NCI-H2227 (cell line): Measurements from ENCODE around the gene RGS7.

ENCODE experiments used
- DNase-seq: peaks from one replicate; lab custom pipeline; 2025; ENCODE audit not compliant: unreplicated experiment; lab: John Stamatoyannopoulos, UW

Gene RGS7

DNA sequence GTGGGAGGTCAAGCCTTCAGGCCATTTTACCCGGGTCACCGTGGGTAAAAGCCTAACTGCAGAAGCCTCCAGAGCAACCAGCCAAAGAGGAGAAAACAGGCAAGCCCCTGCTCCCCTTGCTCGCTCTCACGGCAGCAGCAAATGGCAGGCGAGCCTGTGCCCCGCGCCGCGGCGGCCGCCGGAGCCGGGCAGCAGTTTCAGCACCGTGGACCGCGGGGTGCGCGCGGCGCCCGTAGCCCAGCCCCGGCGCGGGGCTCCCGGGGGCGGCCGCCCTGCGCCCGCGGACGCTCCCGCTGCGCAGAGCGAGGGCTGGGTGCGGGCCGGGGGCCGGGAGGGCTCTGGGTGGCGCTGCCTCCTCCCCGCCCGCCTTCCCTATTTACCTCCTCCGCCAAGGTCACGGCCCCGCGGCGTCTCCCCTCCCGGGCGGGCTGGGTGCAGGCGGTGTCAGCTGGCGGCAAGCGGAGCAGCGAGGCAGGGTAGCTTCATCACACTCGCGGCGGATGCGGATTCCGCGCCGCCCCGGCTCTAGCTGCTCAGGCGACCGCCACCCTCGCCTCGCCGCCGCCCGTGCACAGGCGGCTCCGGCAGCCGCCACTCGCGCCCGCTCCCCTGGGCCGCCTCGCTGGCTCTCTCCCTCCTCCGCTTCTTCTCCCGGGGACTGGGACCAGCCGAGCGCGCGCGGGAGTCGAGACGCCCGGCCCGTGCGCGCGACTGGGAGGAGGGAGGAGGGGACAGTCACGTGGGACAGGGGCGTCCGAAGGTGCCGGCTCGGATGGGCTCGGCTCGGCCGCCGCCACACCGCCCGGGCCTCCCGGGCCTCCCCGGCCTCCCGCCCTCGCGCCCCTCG lies at the start of gene RGS7:
Gene RGS7, minus strand, starts transcription at position 687 of the 847 bp plus-strand sequence.
- peak; percentile 83 for DNase-seq

DNA sequence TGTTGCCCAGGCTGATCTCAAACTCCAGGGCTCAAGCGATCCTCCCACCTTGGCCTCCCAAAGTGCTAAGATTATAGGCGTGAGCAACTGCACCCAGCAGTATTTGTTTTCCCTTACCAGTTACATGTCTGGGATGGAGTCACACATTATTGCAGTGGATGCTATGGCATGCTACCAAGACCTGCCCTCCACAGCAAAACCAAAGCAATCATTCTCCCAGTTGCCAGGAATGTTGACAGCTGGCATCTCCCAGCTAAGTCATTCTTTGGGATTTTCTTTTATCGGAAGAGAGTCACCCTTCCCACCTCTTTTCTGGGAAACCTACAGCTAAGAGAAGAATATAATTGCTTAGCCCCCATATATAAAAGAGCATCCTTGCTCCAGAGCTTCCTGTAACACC lies 49.4 kb upstream of the RGS7 start:
- no peak for DNase-seq

DNA sequence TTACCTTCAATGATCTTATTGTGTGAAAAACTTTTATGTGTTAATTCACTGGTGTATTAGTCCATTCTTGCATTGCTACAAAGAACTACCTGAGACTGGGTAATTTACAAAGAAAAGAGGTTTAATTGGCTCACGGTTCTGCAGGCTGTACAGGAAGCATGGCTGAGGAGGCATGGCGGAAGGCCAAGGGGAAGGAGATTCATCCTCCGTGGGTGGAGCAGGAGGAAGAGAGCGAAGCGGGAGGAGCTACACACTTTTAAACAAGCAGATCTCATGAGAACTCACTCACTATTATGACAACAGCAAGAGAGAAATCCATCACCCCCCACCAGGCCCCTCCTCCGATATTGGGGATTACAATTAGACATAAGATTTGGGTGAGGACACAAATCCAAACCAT lies 44.2 kb upstream of the RGS7 start:
- DNase-seq, result no peak

DNA sequence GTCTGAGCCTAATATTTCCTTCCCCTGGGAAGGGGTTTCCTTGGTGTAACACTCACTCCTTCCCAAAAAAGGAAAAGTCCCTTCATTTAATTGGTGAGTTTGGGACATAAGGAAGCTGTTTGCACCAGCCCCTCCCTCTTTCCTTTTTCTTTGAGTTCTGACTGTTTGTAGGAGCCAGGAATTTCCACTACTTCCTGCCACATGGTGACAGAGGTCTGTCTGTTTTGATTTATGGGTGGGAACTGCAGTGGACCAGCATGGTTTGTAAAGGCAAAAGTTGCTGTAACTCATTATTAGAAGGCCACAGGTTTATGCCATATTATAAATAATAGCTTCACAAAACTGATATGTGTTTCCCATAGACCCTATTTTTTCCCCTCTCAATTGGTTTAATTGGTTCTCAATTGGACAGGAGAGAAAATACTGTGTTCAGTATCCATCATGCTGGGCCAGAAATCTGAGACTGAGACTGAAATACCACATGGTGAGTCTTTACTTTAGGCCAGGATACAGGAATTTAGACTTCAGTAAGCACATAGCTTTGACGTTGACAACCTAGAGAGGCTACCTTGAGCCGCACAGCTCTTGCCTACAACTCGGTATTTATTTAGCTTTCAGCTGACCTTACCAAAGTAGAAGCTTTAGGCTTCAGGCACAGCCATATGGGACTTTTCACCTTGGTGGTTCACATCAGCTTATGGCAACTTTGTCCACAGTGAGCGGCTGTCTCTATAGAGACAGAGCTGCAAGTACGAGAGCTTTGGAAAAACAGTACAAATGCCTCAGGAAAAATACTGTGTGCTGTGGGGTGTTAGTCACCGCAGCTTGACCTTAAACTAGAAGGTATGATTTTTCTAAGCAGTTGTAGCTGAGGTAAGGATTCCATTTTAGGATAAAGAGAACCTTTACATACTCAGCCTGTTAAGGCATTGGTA lies 40.0 kb upstream of the RGS7 start:
- DNase-seq, result no peak

DNA sequence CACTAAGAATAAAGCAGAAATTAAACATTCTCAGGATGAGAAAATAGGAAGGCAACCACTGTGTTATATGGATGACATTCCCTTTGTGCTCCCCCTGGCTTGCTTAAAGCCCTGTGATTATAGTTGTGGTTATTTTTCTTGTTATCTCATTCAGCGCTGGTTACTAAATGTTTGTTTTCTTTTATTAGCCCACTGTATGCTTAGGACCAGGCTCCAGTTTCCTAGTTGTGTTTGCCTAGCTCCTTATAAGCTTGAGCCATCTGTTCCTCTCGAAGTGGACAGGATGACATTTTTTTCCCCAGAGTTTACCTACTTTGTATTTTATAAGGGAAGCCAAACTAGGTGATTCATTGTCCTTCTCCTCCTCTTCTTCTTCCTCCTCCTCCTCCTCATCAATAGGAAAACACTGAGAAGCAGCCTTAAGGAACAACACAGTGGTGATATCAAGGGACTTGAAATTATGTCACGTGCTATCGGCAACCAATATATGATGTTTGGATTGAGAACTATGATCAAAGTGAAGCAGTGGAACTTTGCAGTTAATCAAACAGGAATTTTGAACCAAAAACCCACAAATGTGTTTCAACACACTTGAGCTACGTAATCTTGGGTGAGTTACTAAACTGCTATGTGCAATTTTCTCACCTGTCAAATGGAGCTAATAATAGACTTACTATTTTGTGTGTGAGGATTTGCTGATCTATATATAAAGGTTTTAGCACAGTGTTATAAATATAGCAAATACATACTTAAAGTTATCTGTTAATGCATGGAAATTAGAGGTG lies 35.1 kb upstream of the RGS7 start:
- DNase-seq, result no peak

DNA sequence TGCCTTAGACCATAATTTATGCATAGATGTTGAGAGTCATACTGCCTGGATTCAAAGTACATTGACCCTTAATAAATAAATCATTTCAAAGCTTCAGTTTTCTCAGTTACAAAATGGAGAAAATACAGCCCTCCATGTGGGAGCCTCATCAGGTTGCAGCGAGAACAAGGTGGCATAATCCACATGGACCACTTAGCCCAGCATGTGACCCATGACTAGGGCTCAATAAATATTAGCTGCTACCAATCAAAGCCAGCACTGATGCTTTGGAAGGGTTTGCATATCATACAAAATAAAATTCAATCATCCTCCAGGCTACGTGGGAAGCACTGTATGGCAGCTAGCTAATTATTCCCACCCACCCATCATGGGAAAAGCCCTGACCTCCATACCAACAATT lies 33.5 kb upstream of the RGS7 start:
- DNase-seq, result no peak

DNA sequence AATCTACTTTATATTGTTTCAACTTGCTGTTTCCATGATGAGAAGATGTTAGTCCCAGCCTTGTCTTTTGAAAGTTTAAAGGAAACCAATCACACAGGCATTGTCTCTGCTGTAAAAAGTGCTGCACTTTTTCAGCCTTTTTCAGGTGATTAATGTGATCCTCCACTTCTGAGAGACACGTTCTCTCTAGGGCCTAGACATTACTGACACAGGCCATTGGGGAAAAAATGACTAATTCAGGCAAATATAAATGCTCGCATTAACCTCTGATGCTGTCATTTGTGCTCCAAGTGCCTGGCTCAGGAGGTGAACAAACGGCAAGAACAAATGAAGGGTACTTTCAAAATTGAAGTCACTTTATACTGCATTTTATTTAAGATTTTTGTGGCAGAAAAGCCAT lies 32.4 kb upstream of the RGS7 start:
- no peak for DNase-seq

DNA sequence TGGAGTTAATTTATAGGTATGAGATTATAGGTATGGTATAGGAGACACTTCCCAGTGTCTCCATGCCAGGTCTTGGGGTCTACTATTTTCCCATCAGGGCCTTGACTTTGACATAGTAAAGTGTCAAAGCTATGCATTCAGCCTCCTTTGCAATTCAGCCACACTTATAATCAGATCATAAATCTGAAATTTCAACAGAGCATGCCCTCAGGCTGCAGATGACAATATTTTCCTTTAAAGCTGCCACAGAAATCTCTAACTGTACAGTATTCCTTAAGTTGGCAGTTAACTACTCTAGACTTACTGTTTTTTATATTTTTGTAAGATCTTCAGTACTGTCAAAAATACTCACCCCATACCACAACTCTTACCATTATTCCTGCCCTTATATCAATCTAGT lies 30.2 kb upstream of the RGS7 start:
- DNase-seq, result no peak

DNA sequence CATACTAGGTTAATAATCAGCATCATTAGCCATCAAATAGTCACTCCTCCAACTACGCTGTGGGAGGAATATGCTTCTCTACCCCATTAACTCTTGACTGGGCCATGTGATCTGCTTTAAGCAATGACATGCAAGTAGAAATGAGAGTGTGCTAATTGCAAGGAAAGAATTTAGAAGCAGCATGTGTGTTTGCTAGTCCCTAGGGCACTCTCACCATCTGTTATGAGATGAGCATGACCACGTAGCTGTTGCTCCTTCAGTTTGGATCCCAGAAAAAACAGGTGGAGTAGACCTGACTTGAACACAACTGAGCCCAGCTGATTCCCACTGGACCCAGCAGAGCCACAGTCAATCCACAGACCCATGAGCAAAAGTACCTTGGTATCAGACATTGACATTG lies 19.7 kb upstream of the RGS7 start:
- no peak for DNase-seq

DNA sequence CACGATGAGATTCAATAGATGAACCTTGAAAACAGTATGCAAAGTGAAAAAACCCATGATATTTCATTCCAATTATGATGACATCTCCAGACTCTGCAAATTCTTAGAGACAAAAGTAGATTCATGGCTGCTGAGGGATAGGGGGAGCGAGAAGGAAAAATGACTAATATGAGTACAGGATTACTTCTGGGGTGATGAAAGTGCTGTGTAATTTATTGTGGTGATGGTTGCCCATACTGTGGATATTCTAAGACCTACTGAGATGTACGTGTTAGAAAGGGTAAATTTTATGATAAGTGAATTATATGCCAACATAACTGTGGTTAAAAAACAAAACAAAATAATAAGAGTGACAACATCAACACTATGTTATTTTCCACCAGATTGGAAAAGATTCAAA lies 18.9 kb upstream of the RGS7 start:
- no peak for DNase-seq

DNA sequence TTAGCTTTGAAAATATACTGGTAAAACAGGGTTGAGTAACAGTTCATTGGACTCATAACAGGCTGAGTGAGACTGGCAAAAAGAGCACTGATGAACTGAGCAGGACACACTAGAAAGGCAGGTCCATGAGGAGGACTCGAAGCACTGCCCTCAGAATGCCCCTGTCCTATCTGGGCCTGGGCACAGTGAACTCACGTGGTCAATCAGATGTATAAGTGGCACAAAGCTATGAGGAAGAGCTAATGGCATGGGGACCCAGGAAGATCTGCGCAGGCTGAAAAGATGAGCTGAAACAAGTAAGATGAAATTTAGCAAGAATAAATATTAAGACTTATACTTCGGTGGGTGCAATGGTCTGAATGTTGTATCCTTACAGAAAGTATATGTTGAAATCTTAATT lies 9.2 kb upstream of the RGS7 start:
- no peak for DNase-seq

DNA sequence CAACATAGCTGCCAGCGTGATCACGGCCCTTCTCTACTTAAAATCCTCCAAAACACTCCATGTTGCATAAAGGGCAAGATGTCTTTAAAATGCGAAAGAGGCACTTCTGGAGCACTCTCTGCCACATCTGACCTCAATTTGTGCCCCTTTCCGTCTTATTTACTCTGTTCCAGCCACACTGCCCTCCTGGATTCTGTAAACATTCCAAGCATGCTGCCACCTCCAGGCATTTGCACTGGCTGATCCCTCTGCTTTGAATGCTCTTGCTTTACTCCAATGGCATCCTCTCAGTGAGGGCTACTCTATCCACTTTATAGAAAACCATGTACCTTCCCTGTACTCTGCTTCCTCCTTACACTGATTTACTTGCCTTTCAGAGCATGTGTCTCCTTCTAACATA lies 5.3 kb upstream of the RGS7 start:
- no peak for DNase-seq

DNA sequence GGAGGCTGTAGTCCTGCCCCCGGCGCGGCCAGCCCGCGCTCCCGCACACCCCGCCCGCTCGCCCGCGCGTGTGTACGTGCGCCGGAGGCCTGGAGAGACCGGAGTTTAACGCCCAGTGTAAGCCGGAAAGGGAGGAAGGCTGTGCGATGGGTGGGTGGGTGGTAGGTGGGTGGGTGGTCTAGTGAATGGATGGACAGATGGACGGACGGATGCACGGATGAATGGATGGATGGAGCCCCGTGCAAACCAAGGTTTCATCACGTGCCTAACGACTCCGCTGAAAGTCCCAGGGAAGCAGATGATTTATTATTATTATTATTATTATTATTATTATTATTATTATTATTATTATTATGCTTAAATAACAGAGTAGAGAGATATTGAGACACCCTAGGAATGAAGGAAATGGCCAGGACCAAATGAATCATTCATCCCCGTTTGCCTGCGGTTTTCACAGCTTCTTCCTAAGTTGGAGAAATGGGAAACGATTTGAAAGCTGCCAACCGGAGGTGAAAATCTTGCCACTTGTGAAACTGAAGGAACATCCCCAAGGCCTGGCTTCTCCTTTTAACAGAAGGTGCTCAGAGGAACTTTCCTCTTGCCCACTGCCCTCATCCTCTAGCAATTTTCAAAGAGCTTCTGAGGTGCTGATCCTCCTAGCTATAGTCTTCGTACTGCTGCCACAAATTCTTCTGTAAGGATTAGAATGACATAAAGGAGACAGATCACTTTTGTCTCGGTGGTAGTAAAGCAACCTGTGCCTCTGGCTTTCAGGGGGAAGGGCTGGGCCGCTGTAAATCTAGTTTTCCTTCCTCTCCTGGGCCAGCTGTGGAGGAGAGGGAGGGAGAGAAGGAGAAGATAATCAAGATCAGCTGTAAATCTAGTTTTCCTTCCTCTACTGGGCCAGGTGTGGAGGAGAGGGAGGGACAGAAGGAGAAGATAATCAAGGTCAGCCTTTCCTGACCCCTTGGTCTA lies 648 bp upstream of the RGS7 start:
- DNase-seq, result no peak

DNA sequence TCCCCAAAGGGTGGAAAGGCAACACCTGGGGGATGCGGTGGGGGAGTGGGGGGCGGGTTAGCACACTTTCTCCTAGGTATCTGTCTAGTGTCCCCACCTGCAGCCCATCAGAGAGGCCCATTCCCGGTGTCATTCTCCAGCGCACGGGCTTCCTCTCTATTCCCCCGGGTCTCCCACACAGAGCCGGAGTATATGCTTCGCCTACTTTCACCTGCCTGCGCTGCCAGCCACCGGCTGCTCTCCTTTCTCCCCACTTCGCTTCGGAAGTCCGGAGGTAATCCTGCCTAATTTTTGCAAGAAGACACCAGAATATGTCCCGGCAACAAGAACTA lies 852 bp downstream of the RGS7 start:
- DNase-seq, result no peak

DNA sequence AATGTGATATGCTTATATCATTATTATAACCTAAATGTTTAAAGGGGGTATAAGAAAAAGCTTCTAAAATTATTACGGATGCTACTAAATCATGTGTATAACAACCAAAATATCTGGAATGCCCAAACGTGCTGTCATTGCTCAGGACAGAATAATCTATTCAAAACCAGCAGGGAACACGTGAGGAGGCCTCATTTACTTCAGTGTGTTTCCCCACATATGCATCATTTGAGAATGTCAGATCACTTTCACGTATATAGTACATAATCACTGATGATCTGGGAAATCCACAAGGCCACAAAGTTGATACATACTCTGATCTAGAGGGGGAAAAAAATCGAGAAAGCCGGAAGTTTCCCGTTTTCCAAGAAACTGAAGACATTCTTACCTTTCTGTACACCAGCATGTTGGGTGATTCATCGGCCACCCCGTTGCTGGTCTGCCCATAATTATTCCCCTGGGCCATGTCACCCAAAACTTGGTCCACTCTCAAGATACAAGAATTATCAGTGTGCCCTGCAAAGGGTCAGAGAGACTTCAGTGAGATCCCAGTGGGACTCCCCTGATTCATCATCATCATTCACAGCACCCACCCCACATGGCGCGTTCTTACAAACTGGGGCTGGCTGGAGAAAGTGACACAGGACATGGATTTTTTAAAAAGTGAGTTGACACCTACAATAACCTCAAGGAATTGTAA lies 1.5 kb downstream of the RGS7 start:
- DNase-seq, result no peak

DNA sequence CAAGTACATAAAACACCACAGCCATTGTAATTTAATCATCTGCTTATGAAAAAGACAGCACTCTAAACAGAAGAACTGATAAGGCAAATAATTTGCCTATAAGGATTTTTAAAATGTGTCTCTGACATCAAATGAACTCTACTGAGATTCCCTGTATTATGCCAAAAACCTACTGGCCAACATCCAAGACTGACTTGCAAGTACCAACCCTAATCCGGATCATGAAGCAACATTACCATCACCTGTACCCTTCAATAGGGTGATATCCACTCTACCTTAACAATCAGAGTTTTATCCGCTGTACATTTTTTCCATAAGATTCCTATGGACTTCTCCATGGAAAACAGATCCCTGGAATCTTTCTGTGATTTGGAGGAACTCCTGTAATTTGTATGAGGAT lies 4.6 kb downstream of the RGS7 start:
- no peak for DNase-seq

DNA sequence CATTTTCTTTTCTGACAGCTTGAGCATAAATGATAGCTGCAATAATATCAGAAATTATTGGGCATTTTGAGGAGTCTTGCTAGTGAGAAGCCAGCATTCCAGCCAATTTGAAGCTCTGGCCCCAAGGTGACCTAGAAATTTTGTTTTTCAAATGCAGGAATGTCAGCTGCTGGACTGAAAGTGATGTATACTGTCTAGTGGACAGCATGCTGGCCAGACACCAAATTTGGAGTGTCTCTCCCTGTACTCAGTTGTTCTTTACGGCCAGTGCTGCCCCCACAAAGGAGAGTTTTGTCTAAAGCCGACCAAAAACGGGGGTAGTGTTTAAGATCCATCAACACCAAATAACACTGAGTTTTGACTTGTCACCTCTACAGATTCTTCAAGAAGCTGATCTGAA lies 5.2 kb downstream of the RGS7 start:
- no peak for DNase-seq

DNA sequence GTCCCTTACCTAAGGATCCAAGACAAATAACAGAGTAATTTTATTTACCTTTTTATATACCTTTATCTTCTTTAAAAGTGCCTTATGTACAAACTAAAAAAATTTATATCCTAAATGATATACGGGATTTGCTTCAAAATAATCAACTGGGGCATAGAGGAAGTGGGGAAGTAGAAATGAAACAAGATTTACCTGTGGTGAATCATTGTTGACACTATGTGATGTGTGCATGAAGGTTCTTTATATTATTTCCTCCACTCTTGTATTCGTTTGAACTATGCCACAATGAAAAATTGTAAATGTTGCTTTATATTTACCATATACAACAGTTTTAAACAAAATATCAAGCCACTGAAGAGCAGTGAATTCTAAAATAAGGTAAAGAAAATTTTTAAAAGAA lies 13.0 kb downstream of the RGS7 start:
- no peak for DNase-seq

DNA sequence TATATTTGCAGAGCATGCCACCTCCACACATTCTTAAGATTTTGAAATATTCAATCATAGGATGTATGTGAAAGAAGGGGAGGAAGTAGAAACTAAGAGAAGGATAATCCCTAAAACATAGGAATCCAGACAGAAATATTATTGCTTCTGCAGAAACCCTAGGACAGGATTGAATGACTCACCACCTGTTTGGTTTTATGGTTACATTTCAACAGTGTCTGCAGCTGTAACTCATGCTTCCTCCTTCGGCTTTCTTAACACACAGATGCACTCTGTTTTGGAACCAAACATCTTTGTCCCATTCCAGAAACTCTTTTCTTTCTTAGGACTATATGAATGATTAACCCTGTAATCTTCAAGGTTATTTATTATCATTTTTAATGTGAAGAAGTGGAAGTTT lies 20.7 kb downstream of the RGS7 start:
- DNase-seq, result no peak

DNA sequence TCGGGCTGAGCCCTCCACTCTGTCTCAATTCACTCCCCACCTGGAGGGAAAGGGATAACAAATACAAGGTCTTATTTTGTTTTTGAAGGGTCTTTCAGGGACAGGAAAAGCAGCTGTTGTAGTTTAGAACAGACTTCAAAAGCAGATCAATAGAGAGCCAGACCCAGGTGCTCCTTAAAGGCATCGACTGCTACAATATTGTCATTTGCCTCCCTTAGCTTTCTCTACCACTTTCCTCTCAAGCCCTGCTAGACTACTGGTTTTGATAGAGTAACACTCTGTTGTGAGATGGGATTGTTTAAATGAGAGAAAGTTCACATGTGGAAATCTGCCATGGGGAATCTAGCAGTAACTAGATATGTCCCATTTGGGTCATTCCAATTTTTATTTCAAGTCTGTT lies 24.0 kb downstream of the RGS7 start:
- no peak for DNase-seq
